VCaP (cell line): ENCODE measurements around the gene NKD2.
"Not testable (repeated sequence)": the region's sequence is repeated elsewhere in the genome, so short reads cannot be mapped to it uniquely, and the experiment has no call there.

Experiments used
- H3K27ac ChIP-seq: fragments of 450-650 bp; 2 replicates; pipeline ENCODE4 v1.5.1; 2017
- TF ChIP-seq, protein P1 (sequence below): fragments of 450-650 bp; conservative IDR thresholded peaks from 2 replicates; pipeline ENCODE4 v1.5.1; 2017; ENCODE audit warnings: mild to moderate bottlenecking, moderate library complexity

The NKD2 gene

DNA sequence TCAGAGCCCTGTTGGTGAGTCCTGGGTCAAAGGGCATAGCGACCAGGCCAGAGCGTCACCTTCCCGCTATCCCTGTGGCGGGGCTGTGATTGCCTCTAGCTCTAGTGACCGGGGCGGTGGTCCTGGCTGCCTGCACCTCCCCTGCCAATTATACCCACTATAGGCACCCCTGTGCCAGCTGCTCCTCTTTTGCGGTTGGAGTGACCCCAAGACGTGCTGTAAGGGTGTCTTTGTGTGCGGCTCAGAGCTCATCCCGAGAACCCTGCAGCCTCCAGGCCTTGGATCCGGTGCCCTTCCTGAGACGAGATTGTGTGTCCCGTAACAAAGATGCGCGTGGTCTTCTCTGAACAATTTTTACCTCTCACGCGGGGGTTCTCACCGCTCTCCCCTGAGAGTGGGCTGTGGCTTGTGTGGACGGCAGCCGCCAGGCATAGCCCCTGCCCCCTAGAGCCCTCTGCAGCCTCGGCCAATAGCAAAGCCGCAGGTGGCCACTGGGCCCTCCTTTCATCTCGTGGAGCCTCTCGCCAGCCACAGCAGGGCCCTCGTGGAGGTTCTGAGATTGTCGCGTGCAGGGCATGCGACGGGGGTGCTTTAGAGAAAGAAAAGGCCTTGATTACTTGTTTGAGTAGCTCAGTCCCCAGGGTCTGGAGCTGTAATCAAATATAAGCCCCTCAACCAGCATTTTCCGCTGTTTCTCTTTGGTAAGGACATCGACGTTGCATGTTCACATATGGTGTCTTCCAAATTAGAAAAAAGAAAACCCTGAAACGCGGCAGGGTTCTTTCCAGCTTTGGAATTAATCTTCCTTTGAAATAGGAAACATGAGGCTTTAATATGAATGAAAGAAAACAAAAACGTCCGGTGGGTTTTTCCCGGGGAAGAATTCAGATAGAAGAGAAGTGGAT is 10.7 kb downstream of the NKD2 start:
- TF ChIP-seq, protein P1, sequence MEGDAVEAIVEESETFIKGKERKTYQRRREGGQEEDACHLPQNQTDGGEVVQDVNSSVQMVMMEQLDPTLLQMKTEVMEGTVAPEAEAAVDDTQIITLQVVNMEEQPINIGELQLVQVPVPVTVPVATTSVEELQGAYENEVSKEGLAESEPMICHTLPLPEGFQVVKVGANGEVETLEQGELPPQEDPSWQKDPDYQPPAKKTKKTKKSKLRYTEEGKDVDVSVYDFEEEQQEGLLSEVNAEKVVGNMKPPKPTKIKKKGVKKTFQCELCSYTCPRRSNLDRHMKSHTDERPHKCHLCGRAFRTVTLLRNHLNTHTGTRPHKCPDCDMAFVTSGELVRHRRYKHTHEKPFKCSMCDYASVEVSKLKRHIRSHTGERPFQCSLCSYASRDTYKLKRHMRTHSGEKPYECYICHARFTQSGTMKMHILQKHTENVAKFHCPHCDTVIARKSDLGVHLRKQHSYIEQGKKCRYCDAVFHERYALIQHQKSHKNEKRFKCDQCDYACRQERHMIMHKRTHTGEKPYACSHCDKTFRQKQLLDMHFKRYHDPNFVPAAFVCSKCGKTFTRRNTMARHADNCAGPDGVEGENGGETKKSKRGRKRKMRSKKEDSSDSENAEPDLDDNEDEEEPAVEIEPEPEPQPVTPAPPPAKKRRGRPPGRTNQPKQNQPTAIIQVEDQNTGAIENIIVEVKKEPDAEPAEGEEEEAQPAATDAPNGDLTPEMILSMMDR = no peak
- no peak overlapping the region for H3K27ac ChIP-seq

DNA sequence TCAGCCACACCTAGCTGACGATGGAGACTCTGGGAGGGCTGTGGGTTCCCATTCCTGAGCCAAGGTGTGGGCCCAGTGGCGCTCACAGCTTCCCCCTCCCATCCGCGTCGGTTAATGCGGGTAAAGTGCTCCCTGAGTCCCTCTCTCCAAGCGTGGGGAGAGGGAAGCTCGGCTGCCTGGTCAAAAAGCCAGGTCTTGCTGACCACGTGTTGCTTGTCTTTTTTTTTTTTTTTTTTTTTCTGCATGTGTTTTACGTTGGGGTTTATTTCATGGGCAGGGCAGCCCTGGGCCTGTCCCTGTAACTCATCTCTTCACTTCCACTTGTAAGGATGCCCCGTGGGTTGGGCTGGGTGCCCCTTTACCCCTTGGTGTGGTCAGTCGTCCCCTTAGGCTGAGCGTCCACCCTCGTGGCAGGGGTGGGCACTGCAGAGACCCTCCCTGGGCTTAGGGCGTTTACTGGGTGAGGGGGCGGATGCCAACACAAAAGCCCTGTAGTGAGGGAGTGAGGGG is 11.9 kb downstream of the NKD2 start:
- TF ChIP-seq, protein P1 = no peak
- no peak overlapping the region for H3K27ac ChIP-seq

DNA sequence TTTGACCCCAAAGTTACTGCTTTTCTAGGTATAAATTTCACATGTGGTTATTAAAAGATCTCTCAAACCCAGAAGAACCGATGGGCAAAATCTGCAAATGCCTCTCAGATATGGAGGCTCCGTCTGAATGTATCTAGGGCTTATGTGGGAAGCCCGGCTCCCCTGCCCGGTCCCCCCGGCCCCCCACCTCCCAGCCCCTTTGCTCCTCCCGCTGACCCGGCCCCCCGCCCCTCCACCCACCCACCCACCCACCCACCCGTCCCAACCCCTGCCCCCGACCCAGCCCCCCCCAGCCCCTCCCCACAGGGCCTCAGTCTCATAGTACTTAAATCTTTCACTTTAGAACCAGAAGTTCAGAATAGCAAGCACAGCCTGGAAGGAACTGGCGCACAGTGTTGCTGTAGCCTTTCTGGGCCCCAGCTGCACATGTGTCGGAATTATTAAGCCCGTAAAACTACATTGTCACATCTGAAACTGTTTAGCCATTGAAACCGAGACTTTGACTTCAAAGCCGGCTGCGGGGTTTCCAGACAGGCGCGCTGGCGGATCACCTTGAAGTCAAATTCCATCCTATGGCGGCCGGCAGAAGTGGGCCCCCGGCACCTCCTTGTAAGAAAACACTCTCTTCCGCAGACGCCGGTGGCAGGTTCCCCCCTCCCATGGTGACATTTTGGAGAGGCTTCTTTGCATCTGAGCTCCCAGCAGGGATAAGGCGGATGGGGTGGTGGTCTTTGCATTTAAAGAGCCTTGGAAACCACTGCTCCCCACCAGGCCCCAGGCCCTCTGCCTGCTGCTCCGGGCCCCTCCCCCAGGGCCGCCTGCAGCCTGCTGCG is 12.8 kb downstream of the NKD2 start:
- TF ChIP-seq, protein P1 = no peak

DNA sequence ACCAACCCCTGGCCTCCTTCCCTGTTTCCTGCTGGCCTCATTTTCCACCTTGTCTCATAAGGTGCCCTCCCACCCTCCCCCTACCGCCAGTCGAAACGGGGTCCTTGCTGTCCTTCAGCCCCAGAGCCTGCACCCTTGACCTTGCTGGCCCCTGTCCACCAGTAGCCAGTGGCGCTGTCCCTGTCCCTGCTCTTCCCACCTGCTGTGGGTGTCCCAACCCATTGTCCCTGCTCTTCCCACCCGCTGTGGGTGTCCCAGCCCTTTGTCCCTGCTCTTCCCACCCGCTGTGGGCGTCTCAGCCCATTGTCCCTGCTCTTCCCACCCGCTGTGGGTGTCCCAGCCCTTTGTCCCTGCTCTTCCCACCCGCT is 13.4 kb downstream of the NKD2 start:
- not testable (repeated sequence) for H3K27ac ChIP-seq

More for the DNA sequence above, 12.8 kb downstream of the NKD2 start:
- no peak overlapping the region for H3K27ac ChIP-seq

DNA sequence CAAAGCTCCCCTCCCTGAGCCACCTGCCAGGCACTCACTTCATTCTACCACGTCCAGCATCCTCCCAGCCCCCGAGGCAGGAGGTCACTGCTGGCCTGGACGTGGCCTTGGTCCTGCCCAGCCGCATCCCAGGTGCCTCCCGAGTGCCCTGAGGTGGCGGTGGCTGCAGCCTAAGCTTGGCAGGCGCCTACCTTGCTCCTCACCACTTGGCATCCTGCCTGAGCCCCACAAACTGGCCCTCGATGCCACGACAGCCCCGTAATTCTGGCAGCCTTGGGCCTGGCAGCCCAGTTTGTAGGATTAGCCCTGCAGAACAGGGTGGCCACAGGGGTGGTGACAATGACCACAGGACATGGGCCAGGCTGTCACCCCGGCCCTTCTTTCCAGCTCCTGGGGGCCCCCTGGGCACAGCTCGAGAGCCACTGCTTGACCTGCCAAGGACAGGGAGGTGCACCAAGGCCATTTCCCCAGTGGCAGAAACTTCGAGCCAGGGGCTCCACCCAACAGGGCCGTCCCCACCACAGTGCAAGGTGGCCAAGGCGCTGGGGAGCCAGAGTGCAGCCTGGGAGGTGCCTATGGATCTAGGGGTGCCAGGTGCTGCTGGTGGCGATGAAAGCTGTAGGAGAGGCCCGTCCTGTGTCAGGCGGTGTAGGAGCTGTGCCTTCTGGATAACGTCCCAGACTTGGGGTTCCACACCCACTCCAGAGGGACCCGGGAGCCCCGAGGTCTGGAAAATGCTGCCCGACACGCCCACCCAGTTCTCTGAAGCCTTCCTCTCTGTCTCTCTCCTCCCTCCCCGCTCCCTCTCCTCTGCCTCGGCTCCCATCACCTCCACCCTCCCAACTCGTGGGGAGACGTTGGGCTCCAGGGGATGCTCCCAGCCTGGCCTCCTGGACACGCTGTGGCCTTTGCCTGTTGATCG is 18.4 kb downstream of the NKD2 start:
- no peak overlapping the region for H3K27ac ChIP-seq
- TF ChIP-seq, protein P1 = no peak

DNA sequence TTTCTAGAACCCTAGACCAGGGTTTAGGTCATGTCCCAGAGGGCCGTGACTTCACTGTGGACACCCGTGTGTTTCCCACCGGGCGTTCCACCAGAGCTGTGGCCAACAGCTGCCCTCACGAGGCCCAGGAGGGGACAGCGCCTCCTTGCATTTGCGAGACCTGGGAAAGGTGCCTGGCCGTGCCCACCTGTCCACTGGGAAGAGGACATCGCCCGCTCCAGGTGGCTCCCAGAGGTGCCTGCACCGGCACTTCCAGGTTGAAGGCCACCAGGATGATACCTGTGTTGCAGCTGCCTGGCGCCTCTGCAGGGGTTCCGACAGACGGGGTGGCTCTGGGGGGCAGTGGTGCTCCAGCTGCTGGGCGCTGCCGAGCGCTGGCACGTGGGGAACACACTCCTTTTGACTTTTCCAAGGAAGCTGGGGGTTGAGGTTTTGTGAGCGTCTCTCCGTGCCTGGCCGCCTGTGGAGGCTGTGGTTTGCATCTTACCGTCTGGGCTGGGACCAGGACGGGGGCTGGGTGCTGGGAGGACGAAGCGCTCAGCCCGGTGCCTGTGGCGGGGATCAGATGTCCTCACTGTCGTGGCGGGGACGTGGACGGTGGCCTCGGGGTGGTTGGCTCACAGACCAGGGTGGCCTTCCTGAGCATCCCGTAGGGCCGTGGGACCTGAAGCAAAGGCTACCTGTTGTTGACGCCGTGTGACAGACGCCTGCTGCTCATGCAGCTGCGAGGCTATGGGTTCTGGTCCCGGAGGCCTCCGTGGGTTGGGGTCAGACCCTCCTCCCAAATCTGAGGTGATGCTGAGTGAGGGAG is 19.2 kb downstream of the NKD2 start:
- no peak overlapping the region for H3K27ac ChIP-seq
- TF ChIP-seq, protein P1 = no peak
